Measurements from ENCODE around the gene FGGY.
A peak's percentile ranks its signal among the peaks of the same experiment; 100 is the strongest.

The FGGY gene

GRCh38 chr1:59768792-59769735 is 472.2 kb downstream of the FGGY start:
- H3K27ac ChIP-seq: no peak overlapping the region
- H3K27me3 ChIP-seq: no peaks in the 10 kb centered on the region
- H3K4me1 ChIP-seq: peaks cover 15 to 22% (median 18%) of the 10 kb centered on the region in 10 experiments
- H3K4me2 ChIP-seq: peak overlapping the region; percentile 22 to 69 (median 44)
- no peaks in the 10 kb centered on the region for H3K36me3 ChIP-seq
- H3K9me3 ChIP-seq (replicated peaks in 1 of 11): no peaks in the 10 kb centered on the region
- no peak for TF ChIP-seq Cebpa-rat (IDR thresholded peaks at IDR 0.05)
- no peak overlapping the region for H3K9ac ChIP-seq
- H3K4me3 ChIP-seq: no peak overlapping the region
- H4K20me1 ChIP-seq: no peaks in the 10 kb centered on the region

- no peak for TF ChIP-seq Cebpa-rat (IDR thresholded peaks at IDR 0.05)
- peak overlapping the region; percentile 22 to 69 (median 44) for H3K4me2 ChIP-seq
- no peaks in the 10 kb centered on the region for H4K20me1 ChIP-seq
- H3K9ac ChIP-seq: no peak overlapping the region
- H3K4me3 ChIP-seq: no peak overlapping the region
- no peaks in the 10 kb centered on the region for H3K9me3 ChIP-seq (replicated peaks in 1 of 11)
- H3K36me3 ChIP-seq: no peaks in the 10 kb centered on the region
- H3K27me3 ChIP-seq: no peaks in the 10 kb centered on the region
- H3K27ac ChIP-seq: no peak overlapping the region
- H3K4me1 ChIP-seq: peaks cover 15 to 22% (median 18%) of the 10 kb centered on the region in 10 experiments
Measured at GRCh38 chr1:59769736-59770095, 472.8 kb downstream of the FGGY start.

GRCh38 chr1:59771361-59771760 is 474.5 kb downstream of the FGGY start:
- no peaks in the 10 kb centered on the region for H3K27me3 ChIP-seq
- no peaks in the 10 kb centered on the region for H3K9me3 ChIP-seq (replicated peaks in 1 of 11)
- H3K9ac ChIP-seq: no peak overlapping the region
- no peaks in the 10 kb centered on the region for H4K20me1 ChIP-seq
- peaks cover 15 to 33% (median 18%) of the 10 kb centered on the region in 10 experiments for H3K4me1 ChIP-seq
- no peak overlapping the region for H3K4me3 ChIP-seq
- TF ChIP-seq Cebpa-rat (IDR thresholded peaks at IDR 0.05): no peak
- no peak overlapping the region for H3K27ac ChIP-seq
- no peaks in the 10 kb centered on the region for H3K36me3 ChIP-seq
- no peak overlapping the region for H3K4me2 ChIP-seq

GRCh38 chr1:59775480-59775879 is 478.6 kb downstream of the FGGY start:
- TF ChIP-seq Cebpa-rat (IDR thresholded peaks at IDR 0.05): no peak
- no peak overlapping the region for H3K4me3 ChIP-seq
- H3K9me3 ChIP-seq (replicated peaks in 1 of 11): no peaks in the 10 kb centered on the region
- H3K4me1 ChIP-seq: peaks cover 0 to 12% (median 0%) of the 10 kb centered on the region in 10 experiments; a peak in 4 of 20 replicates
- no peaks in the 10 kb centered on the region for H3K27me3 ChIP-seq
- H3K4me2 ChIP-seq: peak overlapping the region in 1 of 11 experiments; percentile 8; a peak in 2 of 22 replicates
- no peaks in the 10 kb centered on the region for H4K20me1 ChIP-seq
- H3K27ac ChIP-seq: no peak overlapping the region
- H3K9ac ChIP-seq: no peak overlapping the region
- H3K36me3 ChIP-seq: no peaks in the 10 kb centered on the region

GRCh38 chr1:59776960-59777852 is 480.3 kb downstream of the FGGY start:
- Histone ChIP-seq H3K27me3 (no peaks in the 10 kb centered on the region), H3K4me3 (no peak overlapping the region), H4K20me1 (no peaks in the 10 kb centered on the region), H3K4me1 (peaks cover 0 to 12% (median 0%) of the 10 kb centered on the region in 10 experiments; a peak in 3 of 20 replicates), H3K9me3 (replicated peaks in 1 of 11) (no peaks in the 10 kb centered on the region), H3K27ac (no peak overlapping the region), H3K4me2 (no peak overlapping the region), H3K36me3 (no peaks in the 10 kb centered on the region), H3K9ac (no peak overlapping the region)
- TF ChIP-seq Cebpa-rat (IDR thresholded peaks at IDR 0.05): no peak

GRCh38 chr1:59779949-59780348 is 483.1 kb downstream of the FGGY start:
- Histone ChIP-seq H3K27ac (no peak overlapping the region), H3K9me3 (replicated peaks in 1 of 11) (peaks cover 0 to 1% (median 0%) of the 10 kb centered on the region in 11 experiments; a peak in 5 of 22 replicates), H3K9ac (no peak overlapping the region), H3K4me1 (peaks cover 0 to 12% (median 0%) of the 10 kb centered on the region in 10 experiments; a peak in 3 of 20 replicates), H4K20me1 (no peaks in the 10 kb centered on the region), H3K4me3 (no peak overlapping the region), H3K27me3 (no peaks in the 10 kb centered on the region), H3K4me2 (no peak overlapping the region), H3K36me3 (no peaks in the 10 kb centered on the region)
- no peak for TF ChIP-seq Cebpa-rat (IDR thresholded peaks at IDR 0.05)

- Histone ChIP-seq H3K27ac (no peak overlapping the region), H3K9ac (no peak overlapping the region), H3K36me3 (peaks cover 0 to 7% (median 0%) of the 10 kb centered on the region in 11 experiments; a peak in 3 of 22 replicates), H3K9me3 (replicated peaks in 1 of 11) (peaks cover 36 to 57% (median 44%) of the 10 kb centered on the region in 11 experiments), H3K4me1 (no peaks in the 10 kb centered on the region; a peak in 1 of 20 replicates), H4K20me1 (no peaks in the 10 kb centered on the region), H3K4me3 (no peak overlapping the region), H3K27me3 (no peaks in the 10 kb centered on the region), H3K4me2 (no peak overlapping the region)
- TF ChIP-seq Cebpa-rat (IDR thresholded peaks at IDR 0.05): no peak
Measured at GRCh38 chr1:59788825-59789224, 491.9 kb downstream of the FGGY start.

GRCh38 chr1:59798600-59798999 is 501.7 kb downstream of the FGGY start:
- Histone ChIP-seq H3K4me1 (no peaks in the 10 kb centered on the region), H3K4me2 (no peak overlapping the region), H3K4me3 (no peak overlapping the region), H3K27me3 (no peaks in the 10 kb centered on the region), H3K9ac (no peak overlapping the region), H4K20me1 (no peaks in the 10 kb centered on the region), H3K27ac (no peak overlapping the region), H3K36me3 (no peaks in the 10 kb centered on the region), H3K9me3 (replicated peaks in 1 of 11) (peaks cover 0 to 5% (median 0%) of the 10 kb centered on the region in 11 experiments; a peak in 1 of 22 replicates)
- TF ChIP-seq Cebpa-rat (IDR thresholded peaks at IDR 0.05): no peak

- Histone ChIP-seq H3K4me1 (no peaks in the 10 kb centered on the region), H3K27ac (no peak overlapping the region), H3K36me3 (no peaks in the 10 kb centered on the region), H3K9ac (no peak overlapping the region), H3K4me2 (no peak overlapping the region), H3K27me3 (no peaks in the 10 kb centered on the region), H4K20me1 (no peaks in the 10 kb centered on the region), H3K4me3 (no peak overlapping the region), H3K9me3 (replicated peaks in 1 of 11) (peaks cover 0 to 5% (median 0%) of the 10 kb centered on the region in 11 experiments; a peak in 1 of 22 replicates)
- no peak for TF ChIP-seq Cebpa-rat (IDR thresholded peaks at IDR 0.05)
Measured at GRCh38 chr1:59803458-59804038, 506.7 kb downstream of the FGGY start.

All from BLaER1 treated with 17β-estradiol and CSF1 and Interleukin-3, amounts not matched to agents 10 nM and 100 nM (cell line).